Activated B cell treated with CpG ODN at 0.5 μM for 24 hours (primary cell): ENCODE results near the gene MAPK10. TPM values are rescaled to one million over a fixed set of nuclear protein-coding genes. Genes with fewer than 3 reads are reported as not detected.

Experiments
- ATAC-seq: fragments of 200-7000 bp; cut with Tn5 transposase; one replicate; pipeline ENCODE4 v1.10.0; 2021; ENCODE audit warnings: low read depth, mild to moderate bottlenecking, moderate library complexity
- CTCF ChIA-PET: fragments of 350-600 bp; sonication (Branson Sonifier 250); formaldehyde crosslinking; loops from one replicate; lab custom pipeline; 2021; ENCODE audit warnings: antibody characterized with exemption; lab: Charles Lee
- POLR2A ChIA-PET: fragments of 350-600 bp; sonication (Branson Sonifier 250); formaldehyde crosslinking; loops from one replicate; lab custom pipeline; 2021; ENCODE audit warnings: antibody characterized with exemption; lab: Charles Lee
- DNase-seq: peaks from one replicate; pipeline ENCODE4 v3.0.0; 2022
- H3K27ac Mint-ChIP-seq: one replicate; pipeline ENCODE4 v1.8.0; 2020; ENCODE audit warnings: mixed read lengths
- H3K27me3 Mint-ChIP-seq: one replicate; pipeline ENCODE4 v1.8.0; 2021; ENCODE audit warnings: mixed read lengths
- H3K36me3 Mint-ChIP-seq: one replicate; pipeline ENCODE4 v1.8.0; 2021; ENCODE audit warnings: low read depth, mixed read lengths
- H3K4me1 Mint-ChIP-seq: one replicate; pipeline ENCODE4 v1.8.0; 2021; ENCODE audit warnings: mixed read lengths
- H3K4me3 Mint-ChIP-seq: one replicate; pipeline ENCODE4 v1.8.0; 2020; ENCODE audit warnings: mild to moderate bottlenecking, mixed read lengths
- H3K9me3 Mint-ChIP-seq: one replicate; pipeline ENCODE4 v1.8.0; 2020; ENCODE audit warnings: mixed read lengths
- intact Hi-C: fragments of 100-400 bp; cut with micrococcal nuclease; formaldehyde crosslinking; loops from one replicate; pipeline ENCODE4 v1.15.1; 2024
- total RNA-seq: library from RNA; stranded (reverse); gene quantifications from 2 replicates; pipeline ENCODE4 v1.2.3, GENCODE V29; 2022
- TF ChIP-seq, protein P1 (sequence below): fragments of 200-600 bp; IDR thresholded peaks from one replicate; pipeline ENCODE4 v1.8.0; 2022; ENCODE audit warnings: antibody characterized with exemption, mild to moderate bottlenecking

The MAPK10 gene
- total RNA-seq, 1 donor from 2014 or later = 0.75 TPM

DNA sequence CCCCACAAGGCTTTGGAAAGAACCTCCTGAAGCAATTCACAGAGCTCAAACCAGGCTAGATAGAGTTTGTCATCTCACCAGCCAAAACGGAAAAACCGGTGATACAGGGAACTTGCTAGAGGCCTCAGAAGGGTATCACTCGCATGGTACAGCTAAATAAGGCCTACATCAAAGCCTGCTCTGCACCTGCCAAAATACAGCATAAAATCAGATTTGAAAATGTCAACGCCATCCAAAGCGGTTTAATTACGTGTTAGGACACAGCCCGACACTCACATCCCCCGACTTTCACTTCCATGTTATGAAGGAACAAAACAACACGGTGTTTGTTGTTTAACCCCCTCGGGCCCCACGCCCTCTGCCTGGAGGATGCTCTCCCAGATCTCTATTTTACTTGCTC, 65.0 kb downstream of the MAPK10 start:
- no peaks in the 10 kb centered on the region for H3K9me3 Mint-ChIP-seq
- intact Hi-C loops = no loop called here
- POLR2A ChIA-PET = no interaction called here
- no peak for ATAC-seq
- no peaks in the 10 kb centered on the region for H3K36me3 Mint-ChIP-seq
- no peaks in the 10 kb centered on the region for H3K27me3 Mint-ChIP-seq
- DNase-seq = no peak
- TF ChIP-seq, protein P1, sequence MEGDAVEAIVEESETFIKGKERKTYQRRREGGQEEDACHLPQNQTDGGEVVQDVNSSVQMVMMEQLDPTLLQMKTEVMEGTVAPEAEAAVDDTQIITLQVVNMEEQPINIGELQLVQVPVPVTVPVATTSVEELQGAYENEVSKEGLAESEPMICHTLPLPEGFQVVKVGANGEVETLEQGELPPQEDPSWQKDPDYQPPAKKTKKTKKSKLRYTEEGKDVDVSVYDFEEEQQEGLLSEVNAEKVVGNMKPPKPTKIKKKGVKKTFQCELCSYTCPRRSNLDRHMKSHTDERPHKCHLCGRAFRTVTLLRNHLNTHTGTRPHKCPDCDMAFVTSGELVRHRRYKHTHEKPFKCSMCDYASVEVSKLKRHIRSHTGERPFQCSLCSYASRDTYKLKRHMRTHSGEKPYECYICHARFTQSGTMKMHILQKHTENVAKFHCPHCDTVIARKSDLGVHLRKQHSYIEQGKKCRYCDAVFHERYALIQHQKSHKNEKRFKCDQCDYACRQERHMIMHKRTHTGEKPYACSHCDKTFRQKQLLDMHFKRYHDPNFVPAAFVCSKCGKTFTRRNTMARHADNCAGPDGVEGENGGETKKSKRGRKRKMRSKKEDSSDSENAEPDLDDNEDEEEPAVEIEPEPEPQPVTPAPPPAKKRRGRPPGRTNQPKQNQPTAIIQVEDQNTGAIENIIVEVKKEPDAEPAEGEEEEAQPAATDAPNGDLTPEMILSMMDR = no peak
- H3K27ac Mint-ChIP-seq = no peak overlapping the region
- CTCF ChIA-PET = no interaction called here
- H3K4me1 Mint-ChIP-seq = no peaks in the 10 kb centered on the region
- H3K4me3 Mint-ChIP-seq = no peak overlapping the region

DNA sequence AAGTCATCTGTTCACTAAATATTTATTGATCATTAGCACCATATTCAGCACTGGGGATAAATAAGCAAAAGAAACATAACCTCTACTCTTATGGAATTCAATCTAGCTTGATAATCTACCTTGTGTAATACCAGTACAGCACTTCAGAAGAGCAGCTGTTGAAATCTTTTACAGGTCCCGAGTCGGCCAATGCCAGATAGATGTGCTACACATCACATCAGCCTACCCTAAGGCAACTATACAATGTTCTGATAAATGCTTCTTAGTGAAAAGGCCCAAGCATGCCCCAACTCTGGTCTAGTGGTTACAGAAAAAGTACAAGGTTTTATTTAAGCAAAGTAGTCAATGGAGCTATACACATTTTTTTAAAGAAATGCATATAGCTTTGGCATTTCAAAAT, 68.7 kb downstream of the MAPK10 start:
- H3K9me3 Mint-ChIP-seq = no peaks in the 10 kb centered on the region
- intact Hi-C loops = no loop called here
- H3K36me3 Mint-ChIP-seq = no peaks in the 10 kb centered on the region
- no peaks in the 10 kb centered on the region for H3K4me1 Mint-ChIP-seq
- TF ChIP-seq, protein P1 = no peak
- no peak for ATAC-seq
- H3K27me3 Mint-ChIP-seq = no peaks in the 10 kb centered on the region
- H3K4me3 Mint-ChIP-seq = no peak overlapping the region
- H3K27ac Mint-ChIP-seq = no peak overlapping the region
- POLR2A ChIA-PET = no interaction called here
- no peak for DNase-seq
- CTCF ChIA-PET = no interaction called here

DNA sequence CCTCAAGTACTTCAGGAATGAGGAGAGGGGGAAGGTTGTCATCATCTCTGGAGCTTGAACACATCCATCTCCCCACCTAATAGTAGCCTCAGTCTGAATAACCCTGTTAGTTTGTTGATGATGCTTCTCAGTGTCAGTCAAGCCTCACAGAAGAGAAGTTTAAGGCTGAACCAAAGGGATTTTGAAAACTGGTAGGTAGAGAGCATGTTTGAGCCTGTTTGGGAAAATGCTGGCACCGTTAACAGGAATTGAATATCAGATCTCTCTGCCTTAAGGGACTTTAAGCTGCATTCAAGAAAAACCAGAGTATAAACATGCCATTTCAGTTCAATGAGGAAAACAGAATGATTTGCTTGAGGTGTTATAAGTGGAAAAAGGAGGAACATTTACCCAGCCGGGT, 73.1 kb downstream of the MAPK10 start:
- H3K4me3 Mint-ChIP-seq = no peak overlapping the region
- intact Hi-C loops = no loop called here
- DNase-seq (no peak), ATAC-seq (no peak)
- ChIA-PET CTCF (no interaction called here), POLR2A (no interaction called here)
- TF ChIP-seq, protein P1 = no peak
- H3K4me1 Mint-ChIP-seq = no peaks in the 10 kb centered on the region
- H3K9me3 Mint-ChIP-seq = no peaks in the 10 kb centered on the region
- no peaks in the 10 kb centered on the region for H3K36me3 Mint-ChIP-seq
- H3K27me3 Mint-ChIP-seq = no peaks in the 10 kb centered on the region
- H3K27ac Mint-ChIP-seq = no peak overlapping the region

DNA sequence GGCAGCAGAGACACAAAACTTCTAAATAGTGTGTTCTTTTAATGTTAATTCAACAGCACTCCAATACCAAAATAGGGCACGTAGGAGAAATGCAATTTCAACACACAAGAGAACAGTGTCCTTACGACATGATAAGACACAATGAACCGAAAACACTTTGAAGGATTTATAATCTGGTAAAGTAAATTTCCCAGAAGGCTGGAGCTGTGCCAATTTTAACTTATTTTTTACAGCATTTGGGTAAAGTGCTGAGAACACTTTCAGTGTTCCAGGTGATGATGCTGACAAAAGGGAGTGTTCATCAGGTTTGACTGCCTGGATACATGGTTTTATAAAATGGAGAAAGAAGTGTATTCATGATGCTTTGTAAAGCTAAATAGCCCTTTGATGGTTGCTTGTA, 76.5 kb downstream of the MAPK10 start:
- DNase-seq (no peak), ATAC-seq (no peak)
- no peaks in the 10 kb centered on the region for H3K9me3 Mint-ChIP-seq
- TF ChIP-seq, protein P1 = no peak
- no peaks in the 10 kb centered on the region for H3K36me3 Mint-ChIP-seq
- H3K27me3 Mint-ChIP-seq = no peaks in the 10 kb centered on the region
- ChIA-PET POLR2A (no interaction called here), CTCF (no interaction called here)
- intact Hi-C loops = no loop called here
- peaks cover 17% of the 10 kb centered on the region for H3K4me1 Mint-ChIP-seq
- H3K4me3 Mint-ChIP-seq = no peak overlapping the region
- H3K27ac Mint-ChIP-seq = no peak overlapping the region

DNA sequence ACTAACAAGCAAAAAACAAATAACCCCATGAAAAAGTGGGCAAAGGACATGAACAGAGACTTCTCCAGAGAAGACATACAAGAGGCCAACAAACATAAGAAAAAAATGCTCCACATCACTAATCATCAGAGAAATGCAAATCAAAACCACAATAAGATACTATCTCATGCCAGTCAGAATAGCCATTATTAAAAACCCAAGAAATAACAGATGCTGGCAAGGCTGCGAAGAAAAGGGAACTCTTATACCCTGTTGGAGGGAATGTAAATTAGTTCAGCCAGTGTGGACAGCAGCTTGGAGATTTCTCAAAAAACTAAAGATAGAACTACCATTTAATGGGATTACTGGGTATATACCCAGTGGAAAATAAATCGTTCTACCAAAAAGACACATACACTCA, 79.6 kb downstream of the MAPK10 start:
- H3K27ac Mint-ChIP-seq = no peak overlapping the region
- POLR2A ChIA-PET = no interaction called here
- TF ChIP-seq, protein P1 = no peak

More for the DNA sequence above, 79.6 kb downstream of the MAPK10 start:
- Mint-ChIP-seq H3K4me3 (no peak overlapping the region), H3K9me3 (no peaks in the 10 kb centered on the region), H3K27me3 (no peaks in the 10 kb centered on the region), H3K4me1 (peaks cover 17% of the 10 kb centered on the region), H3K36me3 (no peaks in the 10 kb centered on the region)
- intact Hi-C loops = no loop called here
- ATAC-seq = no peak
- no peak for DNase-seq
- CTCF ChIA-PET = no interaction called here
